Measurements from ENCODE around the gene LENG1.

The LENG1 gene

DNA sequence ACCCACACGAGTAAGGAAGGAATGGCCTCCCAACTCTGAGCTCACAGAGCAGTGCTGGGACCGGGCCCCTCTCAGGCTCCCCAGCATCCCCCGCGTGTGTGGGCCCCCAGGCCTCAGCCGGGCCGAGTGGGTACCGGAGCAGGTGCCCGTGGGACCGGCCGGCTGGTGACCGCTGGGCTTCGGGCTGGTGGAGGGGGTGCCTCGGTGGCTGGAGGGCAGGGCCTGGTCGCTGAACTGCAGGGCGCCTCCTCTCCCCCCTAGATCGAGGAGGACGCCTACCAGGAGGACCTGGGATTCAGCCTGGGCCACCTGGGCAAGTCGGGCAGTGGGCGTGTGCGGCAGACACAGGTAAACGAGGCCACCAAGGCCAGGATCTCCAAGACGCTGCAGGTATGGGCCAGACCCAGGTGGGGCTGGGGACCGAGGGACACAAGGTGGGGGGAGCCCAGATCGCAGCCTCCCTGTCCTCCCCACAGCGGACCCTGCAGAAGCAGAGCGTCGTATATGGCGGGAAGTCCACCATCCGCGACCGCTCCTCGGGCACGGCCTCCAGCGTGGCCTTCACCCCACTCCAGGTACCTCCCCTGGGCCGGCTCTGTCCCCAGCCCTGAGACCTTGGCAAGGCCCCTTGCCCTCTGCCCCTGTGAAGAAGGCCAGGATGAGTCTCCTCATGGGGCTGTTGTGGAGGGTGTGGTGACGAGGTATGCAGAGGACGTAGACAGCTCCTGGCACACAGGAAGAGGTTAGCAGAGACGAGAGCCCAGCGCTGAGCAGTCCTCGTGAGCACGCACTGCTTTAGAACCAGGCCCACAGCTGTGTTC is 30.5 kb downstream of the LENG1 start:
- Histone ChIP-seq H2AFZ (ENCODE audit: low read depth, low read length, severe bottlenecking) (no peak overlapping the region), H3K79me2 (ENCODE audit: insufficient read depth, low read length) (no peaks in the 10 kb centered on the region), H3K4me2 (ENCODE audit: low read depth, low read length, poor library complexity, severe bottlenecking) (no peak overlapping the region), H3K9me3 (ENCODE audit: insufficient read depth, low read length) (no peaks in the 10 kb centered on the region), H3F3A (ENCODE audit: insufficient read depth) (no peaks in the 10 kb centered on the region), H3K9ac (ENCODE audit: low read length) (no peak overlapping the region), H3K27ac (ENCODE audit: low read depth, low read length) (no peak overlapping the region), H4K20me1 (ENCODE audit: low read depth, low read length) (no peaks in the 10 kb centered on the region), H3K4me3 (ENCODE audit: insufficient read depth, low read length, poor library complexity, severe bottlenecking) (no peak overlapping the region), H3K9me2 (replicated peaks; ENCODE audit: insufficient read depth, low read length) (no peaks in the 10 kb centered on the region), H3K36me3 (ENCODE audit: low read length) (no peaks in the 10 kb centered on the region), H3K27me3 (ENCODE audit: low read length) (no peaks in the 10 kb centered on the region)
- no peak for TF ChIP-seq EZH2phosphoT487 (conservative IDR thresholded peaks at IDR 0.05; ENCODE audit: low read length)
- TF ChIP-seq, protein P1, sequence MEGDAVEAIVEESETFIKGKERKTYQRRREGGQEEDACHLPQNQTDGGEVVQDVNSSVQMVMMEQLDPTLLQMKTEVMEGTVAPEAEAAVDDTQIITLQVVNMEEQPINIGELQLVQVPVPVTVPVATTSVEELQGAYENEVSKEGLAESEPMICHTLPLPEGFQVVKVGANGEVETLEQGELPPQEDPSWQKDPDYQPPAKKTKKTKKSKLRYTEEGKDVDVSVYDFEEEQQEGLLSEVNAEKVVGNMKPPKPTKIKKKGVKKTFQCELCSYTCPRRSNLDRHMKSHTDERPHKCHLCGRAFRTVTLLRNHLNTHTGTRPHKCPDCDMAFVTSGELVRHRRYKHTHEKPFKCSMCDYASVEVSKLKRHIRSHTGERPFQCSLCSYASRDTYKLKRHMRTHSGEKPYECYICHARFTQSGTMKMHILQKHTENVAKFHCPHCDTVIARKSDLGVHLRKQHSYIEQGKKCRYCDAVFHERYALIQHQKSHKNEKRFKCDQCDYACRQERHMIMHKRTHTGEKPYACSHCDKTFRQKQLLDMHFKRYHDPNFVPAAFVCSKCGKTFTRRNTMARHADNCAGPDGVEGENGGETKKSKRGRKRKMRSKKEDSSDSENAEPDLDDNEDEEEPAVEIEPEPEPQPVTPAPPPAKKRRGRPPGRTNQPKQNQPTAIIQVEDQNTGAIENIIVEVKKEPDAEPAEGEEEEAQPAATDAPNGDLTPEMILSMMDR (IDR thresholded peaks at IDR 0.05; ENCODE audit: insufficient read depth, low read length, poor library complexity, severe bottlenecking): no peak

DNA sequence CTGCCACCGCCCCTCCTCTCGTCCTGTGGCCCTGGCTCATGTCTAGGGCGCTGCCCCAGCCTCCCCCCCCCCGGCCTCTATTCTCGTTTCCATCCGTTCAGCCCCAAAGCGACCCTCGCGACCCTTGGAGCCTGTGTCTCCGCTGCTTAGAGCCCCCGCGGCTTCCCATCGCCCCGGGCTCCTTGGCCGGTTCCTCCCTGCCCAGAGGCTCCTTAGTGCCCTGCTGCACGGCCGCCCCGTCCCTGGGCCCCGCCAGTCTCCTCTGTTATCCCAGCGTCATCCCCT is 31.1 kb downstream of the LENG1 start:
- Histone ChIP-seq H3K9me2 (replicated peaks; ENCODE audit: insufficient read depth, low read length) (no peaks in the 10 kb centered on the region), H3K36me3 (ENCODE audit: low read length) (no peaks in the 10 kb centered on the region)
- TF ChIP-seq EZH2phosphoT487 (conservative IDR thresholded peaks at IDR 0.05; ENCODE audit: low read length): no peak
- TF ChIP-seq, protein P1 (IDR thresholded peaks at IDR 0.05; ENCODE audit: insufficient read depth, low read length, poor library complexity, severe bottlenecking): no peak

DNA sequence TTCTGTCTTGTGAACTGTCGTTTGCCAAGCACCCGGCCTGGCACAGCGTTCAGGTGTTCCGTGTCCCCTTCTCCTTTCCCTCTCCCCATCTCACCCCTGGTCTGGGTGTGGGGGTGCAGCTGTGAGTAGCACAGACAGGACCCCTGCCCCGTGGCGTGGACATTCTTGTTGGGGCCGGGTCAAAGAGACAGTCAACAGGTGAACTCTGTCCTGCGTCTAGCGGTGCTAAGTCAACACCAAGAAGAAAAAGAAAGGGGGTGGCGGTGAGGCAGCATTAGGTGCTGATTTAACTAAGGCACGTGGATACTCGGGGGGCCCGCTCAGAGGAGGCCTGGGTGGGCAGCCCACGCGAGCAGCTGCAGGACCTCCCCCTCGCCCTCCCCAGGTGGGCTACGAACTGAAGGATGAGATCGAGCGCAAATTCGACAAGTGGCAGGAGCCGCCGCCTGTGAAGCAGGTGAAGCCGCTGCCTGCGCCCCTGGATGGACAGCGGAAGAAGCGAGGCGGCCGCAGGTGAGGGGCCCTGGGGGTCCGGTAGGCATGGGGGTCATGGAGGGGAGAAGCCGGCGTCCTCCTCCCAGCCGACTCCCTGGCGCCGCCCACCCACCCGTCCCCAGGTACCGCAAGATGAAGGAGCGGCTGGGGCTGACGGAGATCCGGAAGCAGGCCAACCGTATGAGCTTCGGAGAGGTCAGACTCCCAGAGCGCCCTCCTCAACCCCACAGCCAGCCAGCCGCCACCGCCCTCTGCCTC is 31.7 kb downstream of the LENG1 start:
- TF ChIP-seq, protein P1 (IDR thresholded peaks at IDR 0.05; ENCODE audit: insufficient read depth, low read length, poor library complexity, severe bottlenecking): no peak
- no peak for TF ChIP-seq EZH2phosphoT487 (conservative IDR thresholded peaks at IDR 0.05; ENCODE audit: low read length)
- Histone ChIP-seq H3K79me2 (ENCODE audit: insufficient read depth, low read length) (no peaks in the 10 kb centered on the region), H3F3A (ENCODE audit: insufficient read depth) (no peaks in the 10 kb centered on the region), H3K27me3 (ENCODE audit: low read length) (no peaks in the 10 kb centered on the region), H3K9me2 (replicated peaks; ENCODE audit: insufficient read depth, low read length) (no peaks in the 10 kb centered on the region), H3K4me3 (ENCODE audit: insufficient read depth, low read length, poor library complexity, severe bottlenecking) (no peak overlapping the region), H3K9me3 (ENCODE audit: insufficient read depth, low read length) (no peaks in the 10 kb centered on the region), H2AFZ (ENCODE audit: low read depth, low read length, severe bottlenecking) (no peak overlapping the region), H4K20me1 (ENCODE audit: low read depth, low read length) (no peaks in the 10 kb centered on the region), H3K27ac (ENCODE audit: low read depth, low read length) (no peak overlapping the region), H3K9ac (ENCODE audit: low read length) (no peak overlapping the region), H3K4me2 (ENCODE audit: low read depth, low read length, poor library complexity, severe bottlenecking) (no peak overlapping the region), H3K36me3 (ENCODE audit: low read length) (no peaks in the 10 kb centered on the region)

More for the DNA sequence above, 31.1 kb downstream of the LENG1 start:
- no peak overlapping the region for H3K4me2 ChIP-seq (ENCODE audit: low read depth, low read length, poor library complexity, severe bottlenecking)
- H3K27ac ChIP-seq (ENCODE audit: low read depth, low read length): no peak overlapping the region
- H3K4me3 ChIP-seq (ENCODE audit: insufficient read depth, low read length, poor library complexity, severe bottlenecking): no peak overlapping the region
- H3F3A ChIP-seq (ENCODE audit: insufficient read depth): no peaks in the 10 kb centered on the region
- H3K27me3 ChIP-seq (ENCODE audit: low read length): no peaks in the 10 kb centered on the region
- no peaks in the 10 kb centered on the region for H3K9me3 ChIP-seq (ENCODE audit: insufficient read depth, low read length)
- H3K79me2 ChIP-seq (ENCODE audit: insufficient read depth, low read length): no peaks in the 10 kb centered on the region
- H4K20me1 ChIP-seq (ENCODE audit: low read depth, low read length): no peaks in the 10 kb centered on the region
- H2AFZ ChIP-seq (ENCODE audit: low read depth, low read length, severe bottlenecking): no peak overlapping the region
- H3K9ac ChIP-seq (ENCODE audit: low read length): no peak overlapping the region
